CD8-positive, alpha-beta memory T cell (primary cell): Measurements from ENCODE around the gene HOXA6. TPM values are rescaled to one million over a fixed set of nuclear protein-coding genes. Genes with fewer than 3 reads are reported as not detected.

Experiments
- CTCF ChIA-PET: fragments of 350-600 bp; sonication (Branson Sonifier 250); formaldehyde crosslinking; loops from one replicate; lab custom pipeline; 2021; ENCODE audit warnings: antibody characterized with exemption; lab: Charles Lee
- POLR2A ChIA-PET: fragments of 350-600 bp; sonication (Branson Sonifier 250); formaldehyde crosslinking; loops from one replicate; lab custom pipeline; 2021; ENCODE audit warnings: antibody characterized with exemption; lab: Charles Lee
- DNase-seq, 5 donors: peaks; one replicate each; pipeline versions ENCODE4 v3.0.0 to v3.0.0-alpha.2; 2020 to 2022; ENCODE audit warnings: mixed read lengths in 1 of 5
- H3K27ac ChIP-seq: one replicate; pipeline ENCODE4 v1.7.0; 2013; ENCODE audit warnings: low read depth, mild to moderate bottlenecking, low read length, moderate library complexity
- H3K27me3 ChIP-seq: 2 replicates; pipeline ENCODE4 v1.7.0; 2013; ENCODE audit warnings: low read length, mild to moderate bottlenecking; ENCODE audit not compliant: insufficient read depth, poor library complexity, severe bottlenecking
- H3K36me3 ChIP-seq: 2 replicates; pipeline ENCODE4 v1.7.0; 2013; ENCODE audit warnings: mild to moderate bottlenecking, low read length, moderate library complexity; ENCODE audit not compliant: insufficient read depth
- H3K4me1 ChIP-seq: 2 replicates; pipeline ENCODE4 v1.7.0; 2013; ENCODE audit warnings: mild to moderate bottlenecking, low read length, moderate library complexity; ENCODE audit not compliant: insufficient read depth
- H3K4me3 ChIP-seq: 2 replicates; pipeline ENCODE4 v1.7.0; 2013; ENCODE audit warnings: mild to moderate bottlenecking, low read length
- H3K9me3 ChIP-seq: 2 replicates; pipeline ENCODE4 v1.7.0; 2013; ENCODE audit warnings: mild to moderate bottlenecking, low read length
- H3K27ac Mint-ChIP-seq, 8 donors: one replicate each; pipeline ENCODE4 v1.8.0; 2020 to 2021; ENCODE audit warnings: mixed read lengths in 8 of 8, mild to moderate bottlenecking in 6 of 8, inconsistent platforms in 3 of 8, moderate library complexity in 3 of 8
- H3K27me3 Mint-ChIP-seq, 2 donors: one replicate each; pipeline ENCODE4 v1.8.0; 2020 to 2021; ENCODE audit warnings: mixed read lengths in 2 of 2, mild to moderate bottlenecking in 1 of 2, moderate library complexity in 1 of 2
- H3K36me3 Mint-ChIP-seq, 3 donors: one replicate each; pipeline ENCODE4 v1.8.0; 2020 to 2021; ENCODE audit warnings: mixed read lengths in 3 of 3, inconsistent platforms in 1 of 3, mild to moderate bottlenecking in 1 of 3
- H3K4me1 Mint-ChIP-seq, 3 donors: one replicate each; pipeline ENCODE4 v1.8.0; 2020 to 2021; ENCODE audit warnings: mixed read lengths in 3 of 3, inconsistent platforms in 1 of 3, mild to moderate bottlenecking in 1 of 3
- H3K4me3 Mint-ChIP-seq, 7 donors: one replicate each; pipeline ENCODE4 v1.8.0; 2020 to 2021; ENCODE audit warnings: mixed read lengths in 7 of 7, mild to moderate bottlenecking in 6 of 7, moderate library complexity in 4 of 7, inconsistent platforms in 2 of 7
- H3K9me3 Mint-ChIP-seq, 5 donors: one replicate each; pipeline ENCODE4 v1.8.0; 2020 to 2022; ENCODE audit warnings: mixed read lengths in 5 of 5, mild to moderate bottlenecking in 3 of 5, moderate library complexity in 2 of 5, inconsistent platforms in 1 of 5
- polyA plus RNA-seq: library from polyadenylated mRNA; unstranded; fragments of 300-500 nt; fragmentation: Illumina TruSeq; gene quantifications from one replicate; pipeline ENCODE4 v1.2.3, GENCODE V29; 2021
- total RNA-seq, 2 experiments: library from RNA; stranded (reverse); gene quantifications; one replicate each; pipeline ENCODE4 v1.2.3, GENCODE V29; 2021

Gene HOXA6
- total RNA-seq (not detected), polyA plus RNA-seq (not detected)

DNA sequence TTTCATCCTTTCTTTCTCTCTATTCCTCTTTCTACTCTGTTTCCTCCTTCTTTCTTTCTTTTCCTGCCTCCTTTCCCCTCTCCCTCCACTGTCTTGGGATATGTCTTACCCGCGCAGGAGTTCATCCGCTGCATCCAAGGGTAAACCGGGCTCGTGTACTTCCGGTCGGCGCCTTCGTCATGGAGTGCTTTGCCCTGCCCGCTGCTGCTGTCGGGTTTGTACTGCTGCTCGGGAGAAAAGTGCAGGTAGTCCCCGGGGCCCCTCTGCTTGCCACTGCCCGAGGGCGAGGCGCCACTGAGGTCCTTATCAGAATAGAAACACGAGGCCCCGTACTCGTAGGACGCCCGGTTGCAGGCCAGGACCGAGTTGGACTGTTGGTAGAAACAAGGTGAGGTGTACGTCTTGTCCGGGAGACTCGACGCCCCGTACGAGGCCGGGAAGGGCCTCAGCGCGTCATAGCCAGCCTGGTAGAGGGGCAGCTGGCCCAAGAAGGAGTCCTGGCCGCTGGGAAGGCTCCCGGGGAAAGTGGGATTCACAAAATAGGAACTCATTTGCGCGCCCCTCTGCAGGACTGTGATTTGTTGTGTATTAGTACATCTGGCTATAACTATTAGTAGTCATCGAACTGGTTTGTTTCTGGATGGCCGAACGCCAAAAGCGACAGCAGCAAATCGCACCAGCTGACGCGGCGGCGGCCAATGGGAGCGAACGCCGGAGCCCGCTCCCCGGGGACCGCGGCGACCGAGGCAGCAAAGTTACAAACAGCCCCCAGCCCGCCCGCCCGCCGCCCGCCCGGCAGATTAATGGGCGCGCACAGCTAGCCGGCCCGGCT, at the start of gene HOXA6:
TSS of gene HOXA6 (minus strand) at position 576 of the 832 bp plus-strand sequence. CDS start at position 551, 25 bp downstream.
- Histone ChIP-seq H3K9me3 (no peaks in the 10 kb centered on the region), H3K4me1 (peaks cover 21% of the 10 kb centered on the region), H3K36me3 (no peaks in the 10 kb centered on the region), H3K27ac (no peak within 1 kb of the TSS), H3K27me3 (peaks cover 57% of the 10 kb centered on the region), H3K4me3 (no peak within 1 kb of the TSS)
- DNase-seq, result no peak
- Mint-ChIP-seq H3K4me1 (peaks cover 15 to 39% (median 24%) of the 10 kb centered on the region in 3 donors), H3K4me3 (peak within 1 kb of the TSS in 5 of 7 donors; percentile 37 to 73 (median 61)), H3K9me3 (peaks cover 0 to 2% (median 0%) of the 10 kb centered on the region in 5 donors), H3K36me3 (no peaks in the 10 kb centered on the region), H3K27ac (peak within 1 kb of the TSS in 2 of 8 donors; percentile 29 to 35), H3K27me3 (peaks cover 65 to 80% of the 10 kb centered on the region in 2 donors)
- CTCF ChIA-PET, result interaction anchor here (1.4 to 6.9 kb wide), 3 partner anchors 14 to 25 kb away, joined by 3 to 71 read pairs (median 4); partner anchors contain the start of gene HOXA9
- POLR2A ChIA-PET, result no interaction called here

DNA sequence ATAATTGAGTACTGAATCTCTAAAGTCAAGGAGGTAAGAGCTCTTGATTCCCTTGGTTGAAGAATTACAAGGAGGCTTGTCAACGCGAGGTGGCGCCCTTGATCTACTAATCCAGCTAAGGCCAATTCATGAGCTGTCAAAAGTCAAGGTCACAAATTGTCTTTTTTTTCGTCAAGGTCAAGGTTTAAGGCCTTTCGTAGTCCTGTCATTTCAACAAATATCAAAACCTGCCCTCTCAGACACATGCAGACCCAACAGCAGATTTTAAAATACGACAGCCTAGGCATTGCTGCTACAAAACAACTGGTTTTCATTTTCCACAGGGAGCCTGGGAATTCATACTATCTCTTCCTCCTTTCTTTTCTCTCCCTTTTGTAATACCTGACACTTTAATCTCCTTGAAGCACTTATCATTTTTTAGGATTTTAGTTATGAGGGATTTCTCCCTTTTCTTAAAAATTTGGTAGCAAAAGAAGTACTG, 48.8 kb upstream of the HOXA6 start:
- Histone ChIP-seq H3K27me3 (peaks cover 77% of the 10 kb centered on the region), H3K9me3 (no peaks in the 10 kb centered on the region), H3K4me1 (peaks cover 33% of the 10 kb centered on the region), H3K27ac (no peak overlapping the region), H3K4me3 (no peak overlapping the region), H3K36me3 (no peaks in the 10 kb centered on the region)
- Mint-ChIP-seq H3K4me3 (peak overlapping the region in 2 of 7 donors; percentile 41 to 53), H3K9me3 (peaks cover 0 to 7% (median 0%) of the 10 kb centered on the region in 5 donors), H3K27ac (peak overlapping the region in 1 of 8 donors; percentile 38), H3K36me3 (no peaks in the 10 kb centered on the region), H3K27me3 (peaks cover 81 to 90% of the 10 kb centered on the region in 2 donors), H3K4me1 (peaks cover 32 to 48% (median 36%) of the 10 kb centered on the region in 3 donors)
- ChIA-PET CTCF (interaction anchor here (0.7 to 2.5 kb wide), 36 partner anchors 9 to 934 kb away, joined by 3 to 22 read pairs (median 4); partner anchors contain the start of genes HOXA11 and HOXA3), POLR2A (interaction anchor here (0.9 kb wide), 1 partner anchor 9 kb away, joined by 3 read pairs; no protein-coding TSS in a partner anchor)
- DNase-seq, result peak; percentile 62 to 84 (median 75)

DNA sequence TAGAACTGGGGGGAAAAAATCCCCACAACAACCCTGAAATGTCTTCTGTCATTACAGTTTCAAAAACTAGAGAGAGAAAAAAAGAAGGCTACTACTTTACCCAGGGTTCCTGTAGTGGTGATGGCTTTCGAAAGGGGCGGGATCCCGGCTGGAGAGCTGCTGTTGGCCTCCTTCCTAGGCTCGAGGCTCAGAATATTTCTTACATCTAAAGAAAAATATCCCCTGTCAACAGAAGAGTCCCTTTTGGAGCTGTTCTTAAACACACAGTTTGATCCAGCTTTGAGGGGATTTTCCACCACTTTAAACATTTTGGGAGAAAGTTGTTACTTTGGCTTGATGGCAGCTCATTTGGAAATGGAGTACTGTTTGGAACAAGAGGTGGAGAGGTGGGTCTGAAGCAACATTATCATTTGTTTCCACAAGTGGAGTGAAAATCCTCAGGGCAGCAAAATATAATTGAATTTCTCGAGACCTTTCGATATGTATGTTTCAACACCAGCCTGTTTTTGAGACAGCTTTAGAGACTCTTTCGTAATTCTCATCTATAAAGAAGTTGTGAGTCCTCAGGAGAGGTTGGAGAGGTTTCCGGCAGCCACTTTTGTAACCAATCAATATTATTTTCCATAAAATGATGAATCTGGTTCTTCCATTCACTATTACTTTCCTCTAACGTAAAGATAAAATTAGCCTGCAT, 47.3 kb upstream of the HOXA6 start:
- H3K4me1 ChIP-seq, result peaks cover 21% of the 10 kb centered on the region
- H3K9me3 ChIP-seq, result no peaks in the 10 kb centered on the region
- DNase-seq, result no peak
- H3K36me3 Mint-ChIP-seq, result no peaks in the 10 kb centered on the region
- H3K27me3 ChIP-seq, result peaks cover 81% of the 10 kb centered on the region
- H3K4me1 Mint-ChIP-seq, result peaks cover 23 to 34% (median 27%) of the 10 kb centered on the region in 3 donors
- CTCF ChIA-PET, result interaction anchor here (1.3 to 2.5 kb wide), 11 partner anchors 8 to 936 kb away, joined by 3 to 22 read pairs (median 6); no protein-coding TSS in a partner anchor
- POLR2A ChIA-PET, result no interaction called here
- H3K27ac ChIP-seq, result no peak overlapping the region
- peaks cover 84 to 92% of the 10 kb centered on the region in 2 donors for H3K27me3 Mint-ChIP-seq
- no peaks in the 10 kb centered on the region for H3K36me3 ChIP-seq
- no peak overlapping the region for H3K4me3 ChIP-seq
- peak overlapping the region in 1 of 8 donors; percentile 64 for H3K27ac Mint-ChIP-seq
- H3K9me3 Mint-ChIP-seq, result peaks cover 0 to 7% (median 0%) of the 10 kb centered on the region in 5 donors
- H3K4me3 Mint-ChIP-seq, result peak overlapping the region in 1 of 7 donors; percentile 28

DNA sequence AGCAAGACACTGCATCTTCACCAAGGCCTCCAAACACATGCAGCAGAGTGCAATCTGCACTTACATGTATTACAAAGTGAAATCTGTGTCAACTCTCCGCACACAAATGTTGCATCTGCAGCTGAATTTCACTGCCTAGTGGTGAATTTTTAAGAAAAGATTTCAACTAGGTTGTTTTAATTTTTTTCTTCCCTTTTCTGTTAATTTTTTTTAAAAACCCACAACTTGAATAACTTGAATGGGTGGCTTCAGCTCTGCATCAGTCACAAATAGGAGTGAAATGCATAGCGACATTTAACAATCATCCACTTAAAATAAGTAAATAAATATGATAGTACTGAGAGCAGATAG, 46.4 kb upstream of the HOXA6 start:
- ChIA-PET CTCF (interaction anchor here (1.3 kb wide), 2 partner anchors 14 to 21 kb away, joined by 3 to 4 read pairs; no protein-coding TSS in a partner anchor), POLR2A (no interaction called here)
- no peak for DNase-seq
- Mint-ChIP-seq H3K36me3 (no peaks in the 10 kb centered on the region), H3K27ac (peak overlapping the region in 1 of 8 donors; percentile 15), H3K4me3 (peak overlapping the region in 3 of 7 donors; percentile 20 to 50 (median 48)), H3K9me3 (peaks cover 0 to 7% (median 0%) of the 10 kb centered on the region in 5 donors), H3K27me3 (peaks cover 89 to 96% of the 10 kb centered on the region in 2 donors), H3K4me1 (peaks cover 21 to 40% (median 30%) of the 10 kb centered on the region in 3 donors)
- Histone ChIP-seq H3K27me3 (peaks cover 87% of the 10 kb centered on the region), H3K4me3 (no peak overlapping the region), H3K4me1 (peaks cover 24% of the 10 kb centered on the region), H3K9me3 (no peaks in the 10 kb centered on the region), H3K36me3 (no peaks in the 10 kb centered on the region), H3K27ac (no peak overlapping the region)

DNA sequence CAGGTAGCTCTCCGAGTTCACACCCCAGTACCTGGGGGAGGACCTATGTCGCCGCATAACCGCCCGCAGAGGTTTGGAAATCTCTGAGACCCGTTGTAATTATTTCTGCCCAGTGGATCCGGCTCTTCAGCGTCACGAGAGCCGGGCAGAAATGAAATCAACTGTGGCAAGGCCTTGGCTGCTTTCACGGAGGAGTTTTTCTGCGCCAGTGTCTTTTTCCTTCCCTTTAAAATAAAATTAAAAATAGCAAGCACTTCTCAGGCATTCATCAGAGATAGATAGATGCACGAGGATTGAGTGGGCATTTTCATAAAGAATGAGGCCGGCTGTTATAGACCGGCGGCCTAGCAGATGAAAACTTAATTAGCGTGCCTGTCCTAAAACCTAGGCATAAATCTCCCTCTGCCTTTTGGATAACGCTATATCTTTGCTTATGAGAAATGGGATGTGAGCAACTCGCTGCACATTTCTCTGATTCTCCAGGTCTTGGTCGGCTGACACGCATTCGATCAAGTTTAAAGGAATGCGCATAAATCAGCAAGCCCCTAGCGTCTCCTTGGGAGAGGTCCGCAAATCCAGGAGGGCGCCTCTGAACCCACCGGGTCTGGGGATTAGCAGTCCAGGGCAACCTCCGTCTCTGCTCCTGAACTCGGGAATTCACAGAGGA, 45.9 kb upstream of the HOXA6 start:
- no peak overlapping the region for H3K4me3 ChIP-seq
- no peaks in the 10 kb centered on the region for H3K36me3 Mint-ChIP-seq
- peak overlapping the region in 1 of 8 donors; percentile 15 for H3K27ac Mint-ChIP-seq
- ChIA-PET POLR2A (no interaction called here), CTCF (interaction anchor here (1.0 to 1.3 kb wide), 2 partner anchors 12 to 14 kb away, joined by 3 read pairs; no protein-coding TSS in a partner anchor)
- peak overlapping the region; percentile 19 to 81 (median 37) for H3K4me3 Mint-ChIP-seq
- no peaks in the 10 kb centered on the region for H3K9me3 ChIP-seq
- H3K9me3 Mint-ChIP-seq, result peaks cover 0 to 7% (median 0%) of the 10 kb centered on the region in 5 donors
- H3K4me1 ChIP-seq, result peaks cover 24% of the 10 kb centered on the region
- H3K27me3 Mint-ChIP-seq, result peaks cover 91 to 96% of the 10 kb centered on the region in 2 donors
- H3K27me3 ChIP-seq, result peaks cover 87% of the 10 kb centered on the region
- H3K4me1 Mint-ChIP-seq, result peaks cover 25 to 40% (median 29%) of the 10 kb centered on the region in 3 donors
- H3K36me3 ChIP-seq, result no peaks in the 10 kb centered on the region
- H3K27ac ChIP-seq, result no peak overlapping the region
- no peak for DNase-seq

DNA sequence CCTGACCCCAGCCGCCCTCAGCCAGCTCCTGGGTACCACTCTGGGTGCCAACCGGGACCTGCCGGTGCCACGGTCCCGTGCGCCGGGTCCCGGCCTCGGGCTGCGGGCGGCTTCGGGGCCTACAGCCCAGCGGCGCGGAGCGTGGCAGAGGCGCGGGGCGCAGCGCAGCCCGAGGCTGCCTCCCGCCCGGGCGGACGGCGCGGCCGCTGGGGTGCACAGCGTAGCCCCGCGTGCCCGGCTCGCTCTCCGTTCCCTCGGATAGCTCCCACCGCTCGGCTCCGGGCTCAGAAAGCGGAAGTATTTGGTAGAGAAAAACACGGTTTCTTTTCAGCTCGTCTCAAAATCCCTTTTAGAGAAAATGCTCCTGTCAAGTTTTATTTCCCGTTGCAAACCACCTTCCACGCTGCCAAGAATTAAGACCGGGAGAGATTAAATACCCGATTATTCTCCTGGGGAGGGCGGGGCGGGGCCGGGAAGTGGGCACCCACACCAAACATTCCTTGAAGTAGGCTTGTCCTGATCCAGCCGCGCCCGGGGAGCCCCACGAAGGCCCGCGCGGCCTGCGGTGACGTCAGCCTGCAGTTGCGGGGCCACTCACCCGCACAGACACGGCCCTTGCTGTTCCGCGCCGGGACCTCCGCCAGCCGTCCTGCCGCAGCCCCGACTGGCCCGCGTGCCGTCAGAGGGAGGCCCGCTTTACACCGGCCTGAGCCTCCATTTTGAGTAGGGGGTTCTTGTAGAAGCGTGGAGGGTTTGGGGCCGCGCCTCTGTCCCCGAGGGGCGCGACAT, 45.2 kb upstream of the HOXA6 start:
- POLR2A ChIA-PET, result no interaction called here
- Histone ChIP-seq H3K4me3 (no peak overlapping the region), H3K9me3 (no peaks in the 10 kb centered on the region)

More for the DNA sequence above, 45.2 kb upstream of the HOXA6 start:
- H3K4me1 ChIP-seq, result peaks cover 31% of the 10 kb centered on the region
- H3K36me3 ChIP-seq, result no peaks in the 10 kb centered on the region
- Mint-ChIP-seq H3K9me3 (peaks cover 0 to 2% (median 0%) of the 10 kb centered on the region in 5 donors), H3K4me1 (peaks cover 25 to 41% (median 31%) of the 10 kb centered on the region in 3 donors), H3K27ac (no peak overlapping the region), H3K36me3 (no peaks in the 10 kb centered on the region), H3K27me3 (peaks cover 91 to 96% of the 10 kb centered on the region in 2 donors), H3K4me3 (peak overlapping the region in 6 of 7 donors; percentile 66 to 85 (median 74))
- H3K27ac ChIP-seq, result no peak overlapping the region
- peaks cover 88% of the 10 kb centered on the region for H3K27me3 ChIP-seq
- no peak for DNase-seq
- CTCF ChIA-PET, result interaction anchor here (0.9 to 1.0 kb wide), 3 partner anchors 12 to 42 kb away, joined by 3 to 5 read pairs (median 3); no protein-coding TSS in a partner anchor
